ENCODE measurements around the gene GPHN. TPM values are rescaled to one million over a fixed set of nuclear protein-coding genes. Genes with fewer than 3 reads are reported as not detected.

GPHN gene
- total RNA-seq, 3 donors from 2014 or later: 26.2 to 30.7 (median 28.4) TPM

GRCh38 chr14:67172056-67172455, 664.1 kb downstream of the GPHN start:
- Mint-ChIP-seq H3K9me3 (peaks cover 21% of the 10 kb centered on the region), H3K4me3 (no peak overlapping the region), H3K27me3 (ENCODE audit: low read depth) (no peaks in the 10 kb centered on the region), H3K36me3 (ENCODE audit: insufficient read depth) (peaks cover 37% of the 10 kb centered on the region), H3K4me1 (ENCODE audit: low read depth) (no peaks in the 10 kb centered on the region)
- no peak for ATAC-seq
- DNase-seq: no peak

DNA sequence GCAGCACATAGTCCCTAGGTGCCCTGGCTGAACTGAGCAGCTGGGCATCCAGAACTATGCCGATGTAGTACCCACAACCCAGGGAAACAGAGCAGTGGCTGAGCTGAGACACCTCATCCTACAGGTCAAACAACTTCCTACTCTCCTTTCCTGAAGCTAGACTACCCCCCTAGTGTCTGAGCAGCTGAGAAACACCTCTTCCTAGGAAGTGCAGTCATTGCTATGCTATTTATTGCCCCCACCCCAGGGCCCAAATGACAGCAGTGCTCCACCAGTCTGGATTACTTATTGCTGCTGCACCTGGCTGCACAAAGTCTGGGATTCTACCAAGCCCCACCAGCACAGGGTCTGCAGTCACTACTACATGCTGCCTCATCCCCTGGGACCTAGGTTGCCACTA, 664.6 kb downstream of the GPHN start:
- no peak overlapping the region for H3K4me3 Mint-ChIP-seq
- peaks cover 40% of the 10 kb centered on the region for H3K36me3 Mint-ChIP-seq (ENCODE audit: insufficient read depth)
- no peaks in the 10 kb centered on the region for H3K27me3 Mint-ChIP-seq (ENCODE audit: low read depth)
- DNase-seq (no peak), ATAC-seq (no peak)
- H3K9me3 Mint-ChIP-seq: peaks cover 26% of the 10 kb centered on the region
- H3K4me1 Mint-ChIP-seq (ENCODE audit: low read depth): no peaks in the 10 kb centered on the region

DNA sequence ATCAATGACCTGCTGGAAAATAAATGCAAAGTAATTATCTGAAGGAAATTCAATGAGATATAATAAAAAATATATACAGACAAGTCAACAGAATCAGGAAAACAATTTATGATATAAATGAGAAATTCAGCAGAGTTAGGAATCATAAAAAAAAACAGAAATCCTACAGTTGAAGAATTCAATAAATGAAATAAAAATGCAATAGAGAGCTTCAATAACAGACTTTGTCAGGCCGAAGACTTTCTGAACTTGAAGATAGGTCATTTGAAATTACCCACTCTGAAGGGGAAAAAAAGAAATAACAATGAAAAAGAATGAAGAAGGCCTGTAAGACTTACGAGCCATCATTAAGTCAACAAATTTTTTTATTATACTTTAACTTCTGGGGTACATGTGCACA, 665.8 kb downstream of the GPHN start:
- Mint-ChIP-seq H3K36me3 (ENCODE audit: insufficient read depth) (peaks cover 46% of the 10 kb centered on the region), H3K4me3 (no peak overlapping the region), H3K9me3 (peaks cover 38% of the 10 kb centered on the region), H3K4me1 (ENCODE audit: low read depth) (no peaks in the 10 kb centered on the region), H3K27me3 (ENCODE audit: low read depth) (no peaks in the 10 kb centered on the region)
- no peak for DNase-seq
- ATAC-seq: no peak

DNA sequence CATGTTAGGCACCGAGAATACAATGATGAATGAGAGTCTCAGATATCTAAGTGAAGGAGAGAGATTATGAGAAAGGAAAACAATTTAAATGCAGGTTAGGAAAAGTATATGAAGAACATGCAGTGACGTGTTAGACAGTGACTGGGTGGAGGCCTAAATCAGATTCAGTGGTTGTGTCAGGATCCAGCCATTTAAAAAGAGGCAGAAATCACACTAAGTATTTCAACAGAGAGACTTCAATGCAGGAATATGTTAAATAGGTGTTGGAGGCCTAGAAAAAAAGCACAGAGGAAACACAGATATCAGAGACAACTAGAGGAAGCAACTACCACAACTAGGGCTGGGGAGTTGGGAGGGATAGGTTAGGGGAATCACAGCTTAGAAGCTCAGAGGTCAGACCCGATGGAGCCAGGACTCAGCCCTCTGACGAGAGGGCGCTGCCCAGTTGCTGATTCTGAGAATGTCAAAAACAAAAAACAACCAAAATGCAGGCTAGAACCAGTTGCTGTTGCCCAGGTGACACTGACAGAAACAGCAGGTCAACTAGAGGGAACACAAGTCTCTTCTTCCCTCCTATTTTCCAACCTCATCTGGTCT, 678.3 kb downstream of the GPHN start:
- no peak for DNase-seq
- Mint-ChIP-seq H3K27me3 (ENCODE audit: low read depth) (no peaks in the 10 kb centered on the region), H3K9me3 (no peaks in the 10 kb centered on the region), H3K36me3 (ENCODE audit: insufficient read depth) (peaks cover 7% of the 10 kb centered on the region), H3K4me1 (ENCODE audit: low read depth) (peaks cover 18% of the 10 kb centered on the region), H3K4me3 (no peak overlapping the region)
- ATAC-seq: no peak

- Mint-ChIP-seq H3K4me3 (no peak overlapping the region), H3K9me3 (no peaks in the 10 kb centered on the region), H3K36me3 (ENCODE audit: insufficient read depth) (peaks cover 3% of the 10 kb centered on the region), H3K4me1 (ENCODE audit: low read depth) (peaks cover 18% of the 10 kb centered on the region), H3K27me3 (ENCODE audit: low read depth) (no peaks in the 10 kb centered on the region)
- ATAC-seq (peak; percentile 56 to 63), DNase-seq (no peak)
Measured at GRCh38 chr14:67186789-67187584, 679.0 kb downstream of the GPHN start.

GRCh38 chr14:67187826-67188225, 679.9 kb downstream of the GPHN start:
- H3K27me3 Mint-ChIP-seq (ENCODE audit: low read depth): no peaks in the 10 kb centered on the region
- no peaks in the 10 kb centered on the region for H3K36me3 Mint-ChIP-seq (ENCODE audit: insufficient read depth)

GRCh38 chr14:67188326-67188725, 680.4 kb downstream of the GPHN start:
- DNase-seq (no peak), ATAC-seq (no peak)
- no peaks in the 10 kb centered on the region for H3K36me3 Mint-ChIP-seq (ENCODE audit: insufficient read depth)
- H3K9me3 Mint-ChIP-seq: no peaks in the 10 kb centered on the region
- H3K27me3 Mint-ChIP-seq (ENCODE audit: low read depth): no peaks in the 10 kb centered on the region
- no peak overlapping the region for H3K4me3 Mint-ChIP-seq
- peaks cover 18% of the 10 kb centered on the region for H3K4me1 Mint-ChIP-seq (ENCODE audit: low read depth)

More at GRCh38 chr14:67187826-67188225, 679.9 kb downstream of the GPHN start:
- ATAC-seq (no peak), DNase-seq (no peak)
- H3K4me3 Mint-ChIP-seq: no peak overlapping the region
- no peaks in the 10 kb centered on the region for H3K9me3 Mint-ChIP-seq
- peaks cover 18% of the 10 kb centered on the region for H3K4me1 Mint-ChIP-seq (ENCODE audit: low read depth)

- Mint-ChIP-seq H3K4me1 (ENCODE audit: low read depth) (peaks cover 11% of the 10 kb centered on the region), H3K9me3 (no peaks in the 10 kb centered on the region), H3K36me3 (ENCODE audit: insufficient read depth) (no peaks in the 10 kb centered on the region), H3K27me3 (ENCODE audit: low read depth) (no peaks in the 10 kb centered on the region), H3K4me3 (no peak overlapping the region)
- DNase-seq (no peak), ATAC-seq (no peak)
Measured at GRCh38 chr14:67191768-67192290, 683.9 kb downstream of the GPHN start.

DNA sequence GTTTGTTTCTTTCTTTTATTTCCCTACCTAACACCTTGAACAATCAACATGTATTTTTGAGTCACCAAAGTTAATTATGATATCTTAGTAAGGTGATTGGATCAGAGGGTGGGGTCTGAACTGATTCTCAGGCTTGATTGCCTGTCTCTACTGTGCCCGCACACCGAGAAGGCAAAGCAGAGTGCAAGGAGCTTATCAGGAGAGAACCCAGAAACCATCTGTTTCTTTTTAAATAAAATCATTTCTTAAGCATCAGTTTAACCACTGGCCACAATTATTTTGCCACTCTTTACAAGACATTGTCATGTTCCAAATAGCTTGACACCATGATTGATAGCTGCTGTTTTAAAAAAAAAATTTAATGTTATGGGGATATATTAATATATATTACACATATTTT, 684.4 kb downstream of the GPHN start:
- Mint-ChIP-seq H3K27me3 (ENCODE audit: low read depth) (no peaks in the 10 kb centered on the region), H3K4me1 (ENCODE audit: low read depth) (peaks cover 11% of the 10 kb centered on the region), H3K9me3 (no peaks in the 10 kb centered on the region), H3K36me3 (ENCODE audit: insufficient read depth) (no peaks in the 10 kb centered on the region), H3K4me3 (no peak overlapping the region)
- DNase-seq (no peak), ATAC-seq (no peak)

GRCh38 chr14:67195279-67195678, 687.3 kb downstream of the GPHN start:
- no peaks in the 10 kb centered on the region for H3K4me1 Mint-ChIP-seq (ENCODE audit: low read depth)
- H3K36me3 Mint-ChIP-seq (ENCODE audit: insufficient read depth): no peaks in the 10 kb centered on the region
- no peaks in the 10 kb centered on the region for H3K27me3 Mint-ChIP-seq (ENCODE audit: low read depth)
- DNase-seq (no peak), ATAC-seq (no peak)
- no peak overlapping the region for H3K4me3 Mint-ChIP-seq
- H3K9me3 Mint-ChIP-seq: no peaks in the 10 kb centered on the region

- H3K27me3 Mint-ChIP-seq (ENCODE audit: low read depth): peaks cover 2% of the 10 kb centered on the region
- no peaks in the 10 kb centered on the region for H3K9me3 Mint-ChIP-seq
- H3K4me3 Mint-ChIP-seq: no peak overlapping the region
- ATAC-seq (no peak), DNase-seq (no peak)
- no peaks in the 10 kb centered on the region for H3K36me3 Mint-ChIP-seq (ENCODE audit: insufficient read depth)
- H3K4me1 Mint-ChIP-seq (ENCODE audit: low read depth): no peaks in the 10 kb centered on the region
Measured at GRCh38 chr14:67199016-67199415, 691.1 kb downstream of the GPHN start.

DNA sequence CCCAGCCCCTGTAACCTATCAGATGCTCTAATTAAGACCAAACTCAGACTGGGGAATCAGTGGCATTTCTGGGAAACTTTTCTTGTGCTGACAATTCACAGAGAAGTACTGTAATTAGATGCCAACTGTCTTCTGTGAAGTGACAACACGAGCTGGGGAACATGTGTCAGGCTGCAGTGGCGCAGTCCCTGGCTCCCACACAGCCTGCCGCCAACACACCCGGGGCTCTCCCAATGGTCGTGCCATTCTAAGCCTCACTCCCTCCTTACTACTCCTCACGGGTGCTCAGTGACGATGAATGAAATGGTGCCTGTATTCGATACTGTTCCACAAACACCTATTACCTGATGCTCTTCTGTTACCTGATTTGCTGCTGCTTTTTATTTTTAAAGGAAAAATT, 699.9 kb downstream of the GPHN start:
- H3K4me3 Mint-ChIP-seq: no peak overlapping the region
- H3K4me1 Mint-ChIP-seq (ENCODE audit: low read depth): no peaks in the 10 kb centered on the region
- DNase-seq (no peak), ATAC-seq (no peak)
- H3K36me3 Mint-ChIP-seq (ENCODE audit: insufficient read depth): no peaks in the 10 kb centered on the region
- H3K27me3 Mint-ChIP-seq (ENCODE audit: low read depth): peaks cover 10% of the 10 kb centered on the region
- H3K9me3 Mint-ChIP-seq: no peaks in the 10 kb centered on the region

DNA sequence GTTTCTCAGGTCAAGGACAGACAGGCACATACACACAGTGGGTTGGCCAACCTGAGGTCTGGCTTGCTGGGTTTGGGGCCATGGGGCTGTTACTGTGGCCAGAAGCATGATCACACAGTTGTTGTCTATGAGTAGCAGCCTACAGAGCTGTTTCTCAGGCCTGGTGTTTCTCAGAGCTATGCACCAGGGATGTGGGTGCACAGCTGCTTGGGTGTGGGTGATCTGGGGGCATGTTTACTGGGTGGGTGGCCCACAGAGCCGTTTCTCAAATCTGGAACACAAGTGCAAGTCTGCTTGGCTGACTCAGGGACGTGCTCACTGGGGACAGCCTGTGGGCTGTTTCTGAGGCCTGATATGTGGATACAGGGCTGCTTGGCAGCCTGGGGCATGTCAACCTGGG, 710.2 kb downstream of the GPHN start:
- ATAC-seq (no peak), DNase-seq (no peak)
- Mint-ChIP-seq H3K4me1 (ENCODE audit: low read depth) (no peaks in the 10 kb centered on the region), H3K27me3 (ENCODE audit: low read depth) (no peaks in the 10 kb centered on the region), H3K9me3 (no peaks in the 10 kb centered on the region), H3K4me3 (no peak overlapping the region), H3K36me3 (ENCODE audit: insufficient read depth) (no peaks in the 10 kb centered on the region)

- H3K27me3 Mint-ChIP-seq (ENCODE audit: low read depth): peaks cover 2% of the 10 kb centered on the region
- no peaks in the 10 kb centered on the region for H3K4me1 Mint-ChIP-seq (ENCODE audit: low read depth)
- no peak overlapping the region for H3K4me3 Mint-ChIP-seq
- H3K9me3 Mint-ChIP-seq: no peaks in the 10 kb centered on the region
- no peak for ATAC-seq
- no peaks in the 10 kb centered on the region for H3K36me3 Mint-ChIP-seq (ENCODE audit: insufficient read depth)
- DNase-seq: no peak
Measured at GRCh38 chr14:67221248-67221981, 713.5 kb downstream of the GPHN start.

Data from activated T-cell treated with anti-CD3 and anti-CD28 coated beads, Interleukin-2, amount 50 U/mL, for 4 hours (primary cell).